Stomach (tissue), 9 donors: ENCODE measurements around the gene FAXDC2. TPM values are rescaled to one million over a fixed set of nuclear protein-coding genes. Genes with fewer than 3 reads are reported as not detected.
A peak's percentile ranks its signal among the peaks of the same experiment; 100 is the strongest.

ENCODE experiments used
- DNase-seq, 2 donors: peaks; one replicate each; pipeline versions ENCODE4 v3.0.0 to v3.0.0-alpha.2; 2013 to 2019
- H3K27ac ChIP-seq, 5 donors: fragments of 200-600 bp in 4 of 5; sonication (generic) in 4 of 5; one replicate each; pipeline ENCODE4 v1.5.1; 2013 to 2019; ENCODE audit warnings: mild to moderate bottlenecking in 1 of 5, moderate library complexity in 1 of 5
- H3K27me3 ChIP-seq, 3 donors: fragments of 200-600 bp; sonication (generic); one replicate each; pipeline ENCODE4 v1.5.1; 2017 to 2019; ENCODE audit warnings: mixed run types in 1 of 3
- H3K36me3 ChIP-seq, 4 donors: fragments of 200-600 bp; sonication (generic); 1 replicate in 3 of 4; 2 replicates in 1 of 4; pipeline ENCODE4 v1.5.1; 2016 to 2019
- H3K4me1 ChIP-seq, 4 donors: fragments of 200-600 bp; sonication (generic); one replicate each; pipeline ENCODE4 v1.5.1; 2016 to 2019
- H3K4me3 ChIP-seq, 4 donors: fragments of 200-600 bp; sonication (generic) in 3 of 4; one replicate each; pipeline ENCODE4 v1.5.1; 2016 to 2019; ENCODE audit warnings: mild to moderate bottlenecking in 1 of 4
- H3K9me3 ChIP-seq, 4 donors: fragments of 200-600 bp; sonication (generic); one replicate each; pipeline ENCODE4 v1.5.1; 2016 to 2019
- EP300 ChIP-seq: sonication (generic); formaldehyde crosslinking; IDR thresholded peaks from one replicate; pipeline ENCODE4 v1.6.1; 2017; ENCODE audit warnings: antibody characterized with exemption
- POLR2A ChIP-seq, 4 donors: fragments of 450-650 bp; IDR thresholded peaks; one replicate each; pipeline ENCODE4 v1.6.1; 2016; ENCODE audit warnings: antibody characterized with exemption in 4 of 4, control low read depth in 2 of 4, mild to moderate bottlenecking in 1 of 4, moderate library complexity in 1 of 4
- POLR2AphosphoS5 ChIP-seq, 3 donors: sonication (generic); formaldehyde crosslinking; IDR thresholded peaks; one replicate each; pipeline ENCODE4 v1.6.1; 2016; ENCODE audit warnings: antibody characterized with exemption in 3 of 3
- WGBS, 5 donors: extraction: QIAGEN DNeasy Blood & Tissue Kit in 3 of 5; methylation state at CpG; one replicate each; pipeline versions ENCODE4 v1.1.5 to v1.1.7; 2013 to 2018; 5-methylcytosine and 5-hydroxymethylcytosine counted together
- intact Hi-C: fragments of 100-400 bp; cut with DNase I; formaldehyde crosslinking; loops from one replicate; pipeline ENCODE4 v1.15.1; 2023; ENCODE audit warnings: low total_unique reads
- polyA plus RNA-seq, 3 donors: library from polyadenylated mRNA; stranded (reverse); fragments of 200-250 nt; gene quantifications; one replicate each; pipeline ENCODE4 v1.2.3, GENCODE V29; 2013
- total RNA-seq, 5 donors: library from RNA; depleted of rRNA; stranded (reverse); fragments of >200 nt; gene quantifications; one replicate each; pipeline versions ENCODE4 v1.1.0 to v1.2.3, GENCODE V29; 2014 to 2016
- TF ChIP-seq, protein P1 (sequence below), 7 experiments: fragments of 450-650 bp in 4 of 7; fragments of 200-600 bp in 3 of 7; sonication (generic) in 3 of 7; IDR thresholded peaks; one replicate each; pipeline ENCODE4 v1.5.1; 2016 to 2019; ENCODE audit warnings: antibody characterized with exemption in 7 of 7, control low read depth in 2 of 7, mild to moderate bottlenecking in 1 of 7
- donor health status: healthy with polysubstance abuse.
- donor health status: Bipolar disorder and iron deficiency.
- donor health status: healthy.

FAXDC2 gene
- total and polyA plus RNA-seq, 8 donors, result 4.9 to 160 (median 18.1) TPM

DNA sequence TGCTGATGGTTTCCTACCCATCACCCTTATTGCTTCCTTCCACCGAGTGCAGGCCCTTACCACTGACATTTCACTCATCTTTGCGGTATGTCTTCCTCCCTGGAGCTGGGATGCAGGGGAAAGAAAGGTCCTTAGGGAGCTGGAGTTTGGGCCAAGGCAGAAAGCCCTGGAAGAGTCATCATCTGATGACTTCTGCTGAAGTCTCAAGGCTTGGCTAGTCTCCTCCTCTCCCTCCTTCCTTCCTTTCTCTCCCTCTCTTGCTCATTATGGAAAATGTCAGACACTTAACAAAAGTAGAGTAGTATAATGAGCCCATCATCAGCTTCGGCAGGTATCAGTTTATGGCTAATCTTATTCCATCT lies 55.2 kb downstream of the FAXDC2 start:
- no peak overlapping the region for H3K27ac ChIP-seq
- H3K4me3 ChIP-seq, result no peak overlapping the region
- H3K4me1 ChIP-seq, result peaks cover 3 to 22% (median 14%) of the 10 kb centered on the region in 4 donors
- no peaks in the 10 kb centered on the region for H3K9me3 ChIP-seq
- no peak for TF ChIP-seq POLR2AphosphoS5 (IDR thresholded peaks at IDR 0.05)
- TF ChIP-seq EP300, result no peak
- TF ChIP-seq POLR2A (IDR thresholded peaks at IDR 0.05), result no peak
- TF ChIP-seq, protein P1, sequence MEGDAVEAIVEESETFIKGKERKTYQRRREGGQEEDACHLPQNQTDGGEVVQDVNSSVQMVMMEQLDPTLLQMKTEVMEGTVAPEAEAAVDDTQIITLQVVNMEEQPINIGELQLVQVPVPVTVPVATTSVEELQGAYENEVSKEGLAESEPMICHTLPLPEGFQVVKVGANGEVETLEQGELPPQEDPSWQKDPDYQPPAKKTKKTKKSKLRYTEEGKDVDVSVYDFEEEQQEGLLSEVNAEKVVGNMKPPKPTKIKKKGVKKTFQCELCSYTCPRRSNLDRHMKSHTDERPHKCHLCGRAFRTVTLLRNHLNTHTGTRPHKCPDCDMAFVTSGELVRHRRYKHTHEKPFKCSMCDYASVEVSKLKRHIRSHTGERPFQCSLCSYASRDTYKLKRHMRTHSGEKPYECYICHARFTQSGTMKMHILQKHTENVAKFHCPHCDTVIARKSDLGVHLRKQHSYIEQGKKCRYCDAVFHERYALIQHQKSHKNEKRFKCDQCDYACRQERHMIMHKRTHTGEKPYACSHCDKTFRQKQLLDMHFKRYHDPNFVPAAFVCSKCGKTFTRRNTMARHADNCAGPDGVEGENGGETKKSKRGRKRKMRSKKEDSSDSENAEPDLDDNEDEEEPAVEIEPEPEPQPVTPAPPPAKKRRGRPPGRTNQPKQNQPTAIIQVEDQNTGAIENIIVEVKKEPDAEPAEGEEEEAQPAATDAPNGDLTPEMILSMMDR (IDR thresholded peaks at IDR 0.05), result no peak
- intact Hi-C loops, result no loop called here
- no peak for DNase-seq
- 71 to 86% (median 82%) methylated on average over 3 of the region's 3 CpGs for WGBS, 5 donors
- H3K27me3 ChIP-seq, result no peaks in the 10 kb centered on the region
- peaks cover 74 to 95% (median 94%) of the 10 kb centered on the region in 4 donors for H3K36me3 ChIP-seq

DNA sequence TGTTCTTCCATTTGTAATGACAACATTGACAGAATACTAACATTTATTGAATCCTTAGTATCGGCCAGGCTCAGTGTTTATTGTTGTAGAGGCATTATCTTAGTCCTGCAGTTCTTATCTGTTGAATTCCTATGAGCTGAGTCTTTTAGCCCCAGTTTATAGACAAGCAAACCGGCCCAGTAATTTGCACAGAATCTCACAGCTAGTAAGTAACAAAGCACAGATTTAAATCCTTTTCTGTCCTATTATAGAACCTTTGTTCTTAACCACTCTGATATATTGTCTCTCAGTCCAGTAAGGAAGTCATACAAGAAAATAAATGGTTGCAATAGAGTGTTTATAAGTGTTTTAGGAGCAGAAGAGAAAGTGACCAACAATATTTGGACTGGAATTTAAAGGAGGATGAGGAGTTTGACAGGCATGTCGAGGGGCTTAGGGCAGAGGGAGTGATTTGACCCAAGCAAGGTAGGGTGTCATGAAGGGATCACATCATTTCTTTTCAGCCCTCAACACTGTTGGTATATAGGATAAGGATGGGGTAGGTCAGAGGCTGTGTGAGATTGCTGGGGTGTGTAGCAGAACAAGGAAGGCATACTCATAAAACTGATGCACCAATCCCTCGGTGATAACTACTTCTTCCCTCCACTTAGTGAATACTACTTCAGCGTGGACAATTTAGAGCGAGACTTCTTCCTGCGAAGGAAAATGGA lies 55.7 kb downstream of the FAXDC2 start:
- 61 to 69% (median 64%) methylated on average over 7 of the region's 7 CpGs for WGBS, 5 donors
- Histone ChIP-seq H3K4me1 (peaks cover 3 to 22% (median 14%) of the 10 kb centered on the region in 4 donors), H3K4me3 (no peak overlapping the region), H3K36me3 (peaks cover 69 to 94% (median 91%) of the 10 kb centered on the region in 4 donors), H3K27me3 (no peaks in the 10 kb centered on the region), H3K9me3 (no peaks in the 10 kb centered on the region), H3K27ac (peak overlapping the region in 1 of 5 donors; percentile 11)
- no peak for TF ChIP-seq EP300
- no peak for TF ChIP-seq POLR2A (IDR thresholded peaks at IDR 0.05)
- no peak for TF ChIP-seq POLR2AphosphoS5 (IDR thresholded peaks at IDR 0.05)
- TF ChIP-seq, protein P1 (IDR thresholded peaks at IDR 0.05), result no peak
- DNase-seq, result no peak
- intact Hi-C loops, result no loop called here

DNA sequence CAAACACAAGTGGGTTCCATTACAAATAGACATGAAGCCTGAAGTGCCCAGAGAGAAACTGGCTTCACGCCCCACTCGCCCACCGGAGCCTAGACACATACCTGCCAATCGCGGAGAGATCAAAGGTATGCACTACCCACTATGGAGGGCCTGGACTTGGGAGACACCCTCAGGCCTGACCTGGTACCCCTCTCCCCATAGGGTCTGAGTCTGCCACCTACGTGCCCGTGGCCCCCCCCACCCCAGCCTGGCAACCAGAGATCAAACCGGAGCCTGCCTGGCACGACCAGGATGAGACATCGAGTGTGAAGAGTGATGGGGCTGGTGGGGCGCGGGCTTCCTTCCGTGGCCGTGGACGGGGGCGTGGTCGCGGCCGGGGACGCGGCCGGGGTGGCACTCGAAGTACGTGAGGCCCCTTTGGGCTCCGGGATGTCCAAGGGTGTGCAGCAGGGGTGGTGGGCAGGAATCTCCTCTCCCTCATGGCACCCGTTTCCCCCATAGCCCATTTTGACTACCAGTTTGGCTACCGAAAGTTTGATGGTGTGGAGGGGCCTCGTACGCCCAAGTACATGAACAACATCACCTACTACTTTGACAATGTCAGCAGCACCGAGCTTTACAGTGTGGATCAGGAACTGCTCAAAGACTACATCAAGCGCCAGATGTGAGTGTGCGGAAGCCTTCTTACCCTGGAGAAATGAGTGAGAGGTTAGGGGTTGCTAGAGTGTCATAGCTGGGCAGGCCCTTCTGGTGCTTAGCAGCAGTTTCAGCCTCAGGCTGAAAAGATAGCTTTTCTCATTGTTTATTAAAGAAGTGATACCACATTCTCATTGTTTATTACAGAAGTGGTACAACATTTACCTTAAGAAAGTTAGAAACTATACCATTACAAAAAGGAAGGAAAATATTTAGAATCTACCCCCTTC lies 56.5 kb downstream of the FAXDC2 start:
- H3K9me3 ChIP-seq, result no peaks in the 10 kb centered on the region
- intact Hi-C loops, result no loop called here
- H3K27ac ChIP-seq, result peak overlapping the region in 2 of 5 donors; percentile 3 to 11
- WGBS, 5 donors, result 89 to 95% (median 89%) methylated on average over 27 to 32 of the region's 32 CpGs
- DNase-seq, result no peak
- no peaks in the 10 kb centered on the region for H3K27me3 ChIP-seq
- peaks cover 3 to 23% (median 14%) of the 10 kb centered on the region in 4 donors for H3K4me1 ChIP-seq
- TF ChIP-seq POLR2AphosphoS5 (IDR thresholded peaks at IDR 0.05) (no peak), POLR2A (IDR thresholded peaks at IDR 0.05) (no peak), EP300 (no peak)
- TF ChIP-seq, protein P1 (IDR thresholded peaks at IDR 0.05), result no peak
- no peak overlapping the region for H3K4me3 ChIP-seq
- H3K36me3 ChIP-seq, result peaks cover 60 to 86% (median 83%) of the 10 kb centered on the region in 4 donors

DNA sequence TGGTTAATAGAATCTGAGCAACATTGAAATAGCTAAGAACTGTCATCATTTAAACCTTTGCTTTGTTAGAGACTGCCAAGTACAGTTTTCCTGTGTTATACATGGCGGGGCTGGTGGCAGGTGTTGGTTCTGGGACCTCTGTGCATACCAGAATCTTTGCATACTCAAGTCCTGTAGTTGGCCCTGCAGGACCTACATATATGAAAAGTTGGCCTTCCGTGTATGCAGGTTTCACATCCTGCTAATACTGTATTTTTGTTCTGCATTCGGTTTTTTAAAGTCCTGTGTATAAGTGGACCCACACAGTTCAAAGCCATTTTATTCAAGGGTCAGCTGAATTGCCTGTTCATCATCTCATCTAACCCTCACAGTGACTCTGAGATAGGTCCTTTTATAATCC lies 58.9 kb downstream of the FAXDC2 start:
- intact Hi-C loops, result no loop called here
- 83 to 94% (median 89%) methylated on average over 3 of the region's 3 CpGs for WGBS, 5 donors
- Histone ChIP-seq H3K4me3 (no peak overlapping the region), H3K36me3 (peaks cover 50 to 63% (median 61%) of the 10 kb centered on the region in 4 donors), H3K9me3 (no peaks in the 10 kb centered on the region), H3K27ac (no peak overlapping the region), H3K4me1 (peaks cover 19 to 46% (median 37%) of the 10 kb centered on the region in 4 donors), H3K27me3 (no peaks in the 10 kb centered on the region)
- DNase-seq, result no peak
- TF ChIP-seq POLR2A (IDR thresholded peaks at IDR 0.05), result no peak
- TF ChIP-seq, protein P1 (IDR thresholded peaks at IDR 0.05), result no peak
- no peak for TF ChIP-seq EP300
- no peak for TF ChIP-seq POLR2AphosphoS5 (IDR thresholded peaks at IDR 0.05)
